Stimulated activated CD8-positive, alpha-beta memory T cell treated with anti-CD3 and anti-CD28 coated beads, Interleukin-4, amount 100 ng/mL, for 24 hours (primary cell): Measurements from ENCODE around the gene ADH1B.
"Not testable (repeated sequence)": the region's sequence is repeated elsewhere in the genome, so short reads cannot be mapped to it uniquely, and the experiment has no call there.

Source experiments
- DNase-seq: peaks from one replicate; pipeline ENCODE4 v3.0.0-alpha.2; 2020; ENCODE audit warnings: low read depth

The ADH1B gene

GRCh38 chr4:99321241-99322191, at the start of gene ADH1B:
Gene ADH1B, minus strand, starts transcription at chr4:99321401. Its CDS starts 70 bp downstream, at chr4:99321331.
- DNase-seq = no peak

GRCh38 chr4:99367817-99368216, 46.6 kb upstream of the ADH1B start:
- DNase-seq = not testable (repeated sequence)

GRCh38 chr4:99366491-99366890, 45.3 kb upstream of the ADH1B start:
- no peak for DNase-seq

GRCh38 chr4:99362768-99363167, 41.6 kb upstream of the ADH1B start:
- no peak for DNase-seq

GRCh38 chr4:99361899-99362275, 40.7 kb upstream of the ADH1B start:
- DNase-seq = no peak

- DNase-seq = no peak
These were observed 40.2 kb upstream of the ADH1B start for GRCh38 chr4:99361268-99361898.

- no peak for DNase-seq
These were observed 38.4 kb upstream of the ADH1B start for GRCh38 chr4:99359480-99360204.

GRCh38 chr4:99357948-99358347, 36.7 kb upstream of the ADH1B start:
- DNase-seq = no peak

- no peak for DNase-seq
These were observed 35.8 kb upstream of the ADH1B start for GRCh38 chr4:99356992-99357391.

GRCh38 chr4:99356149-99356548, 34.9 kb upstream of the ADH1B start:
- DNase-seq = not testable (repeated sequence)

- no peak for DNase-seq
These were observed 31.7 kb upstream of the ADH1B start, which contains the start of gene ADH1C for GRCh38 chr4:99352602-99353537. Gene ADH1C, minus strand, starts transcription at chr4:99352746. Its CDS starts 71 bp downstream, at chr4:99352675.

GRCh38 chr4:99351487-99351886, 30.3 kb upstream of the ADH1B start:
- no peak for DNase-seq

GRCh38 chr4:99349338-99349737, 28.1 kb upstream of the ADH1B start:
- no peak for DNase-seq

- DNase-seq = not testable (repeated sequence)
These were observed 21.4 kb upstream of the ADH1B start for GRCh38 chr4:99342624-99343023.

GRCh38 chr4:99341426-99341825, 20.2 kb upstream of the ADH1B start:
- DNase-seq = no peak

- no peak for DNase-seq
These were observed 18.0 kb upstream of the ADH1B start for GRCh38 chr4:99339172-99339571.

GRCh38 chr4:99336553-99336952, 15.4 kb upstream of the ADH1B start:
- DNase-seq = no peak

- no peak for DNase-seq
These were observed 13.7 kb upstream of the ADH1B start for GRCh38 chr4:99334880-99335279.

- DNase-seq = no peak
These were observed 9.4 kb upstream of the ADH1B start for GRCh38 chr4:99330648-99331047.

GRCh38 chr4:99329876-99330275, 8.7 kb upstream of the ADH1B start:
- DNase-seq = no peak

- no peak for DNase-seq
These were observed 3.8 kb upstream of the ADH1B start for GRCh38 chr4:99324979-99325378.
